ENCODE results near the gene NSMCE1. TPM values are rescaled to one million over a fixed set of nuclear protein-coding genes. Genes with fewer than 3 reads are reported as not detected.
A peak's percentile ranks its signal among the peaks of the same experiment; 100 is the strongest.

The NSMCE1 gene
- total RNA-seq, 1 donor from 2014 or later = 61.0 TPM

DNA sequence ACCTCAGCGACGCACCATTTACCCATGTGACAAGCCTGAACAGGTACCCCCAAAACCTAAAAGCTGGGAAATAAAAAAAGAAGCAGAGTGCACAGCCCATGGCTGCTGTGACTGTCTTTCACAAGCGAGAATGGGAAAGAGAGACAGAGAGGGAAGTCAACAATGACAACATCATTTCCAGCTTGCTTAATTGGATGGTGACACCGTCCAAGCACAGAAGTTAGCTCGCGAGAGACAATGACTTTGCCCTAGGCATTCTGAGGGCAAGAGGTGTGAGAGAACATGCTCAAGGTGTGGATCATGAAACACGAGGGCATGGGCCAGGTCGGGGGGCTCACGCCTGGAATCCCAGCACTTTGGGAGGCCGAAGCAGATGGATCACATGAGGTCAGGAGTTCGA lies 19.3 kb upstream of the NSMCE1 start:
- peaks cover 4% of the 10 kb centered on the region for H3K9me3 Mint-ChIP-seq
- H3K4me3 Mint-ChIP-seq = no peak overlapping the region
- intact Hi-C loops (cut with micrococcal nuclease) = loop anchor here (2.0 kb wide), 1 partner anchor 13 kb away; no protein-coding TSS in a partner anchor
- H3K4me1 Mint-ChIP-seq = peaks cover 50% of the 10 kb centered on the region
- TF ChIP-seq, protein P1, sequence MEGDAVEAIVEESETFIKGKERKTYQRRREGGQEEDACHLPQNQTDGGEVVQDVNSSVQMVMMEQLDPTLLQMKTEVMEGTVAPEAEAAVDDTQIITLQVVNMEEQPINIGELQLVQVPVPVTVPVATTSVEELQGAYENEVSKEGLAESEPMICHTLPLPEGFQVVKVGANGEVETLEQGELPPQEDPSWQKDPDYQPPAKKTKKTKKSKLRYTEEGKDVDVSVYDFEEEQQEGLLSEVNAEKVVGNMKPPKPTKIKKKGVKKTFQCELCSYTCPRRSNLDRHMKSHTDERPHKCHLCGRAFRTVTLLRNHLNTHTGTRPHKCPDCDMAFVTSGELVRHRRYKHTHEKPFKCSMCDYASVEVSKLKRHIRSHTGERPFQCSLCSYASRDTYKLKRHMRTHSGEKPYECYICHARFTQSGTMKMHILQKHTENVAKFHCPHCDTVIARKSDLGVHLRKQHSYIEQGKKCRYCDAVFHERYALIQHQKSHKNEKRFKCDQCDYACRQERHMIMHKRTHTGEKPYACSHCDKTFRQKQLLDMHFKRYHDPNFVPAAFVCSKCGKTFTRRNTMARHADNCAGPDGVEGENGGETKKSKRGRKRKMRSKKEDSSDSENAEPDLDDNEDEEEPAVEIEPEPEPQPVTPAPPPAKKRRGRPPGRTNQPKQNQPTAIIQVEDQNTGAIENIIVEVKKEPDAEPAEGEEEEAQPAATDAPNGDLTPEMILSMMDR (IDR thresholded peaks at IDR 0.05) = no peak
- H3K27me3 Mint-ChIP-seq = no peaks in the 10 kb centered on the region
- H3K36me3 Mint-ChIP-seq (ENCODE audit: low read depth) = no peaks in the 10 kb centered on the region
- ChIA-PET CTCF (no interaction called here), POLR2A (interaction anchor here (0.5 kb wide), 1 partner anchor 40 kb away, joined by 3 read pairs; no protein-coding TSS in a partner anchor)
- no peak for DNase-seq
- ATAC-seq (ENCODE audit: low read depth) = no peak
- H3K27ac Mint-ChIP-seq = no peak overlapping the region

DNA sequence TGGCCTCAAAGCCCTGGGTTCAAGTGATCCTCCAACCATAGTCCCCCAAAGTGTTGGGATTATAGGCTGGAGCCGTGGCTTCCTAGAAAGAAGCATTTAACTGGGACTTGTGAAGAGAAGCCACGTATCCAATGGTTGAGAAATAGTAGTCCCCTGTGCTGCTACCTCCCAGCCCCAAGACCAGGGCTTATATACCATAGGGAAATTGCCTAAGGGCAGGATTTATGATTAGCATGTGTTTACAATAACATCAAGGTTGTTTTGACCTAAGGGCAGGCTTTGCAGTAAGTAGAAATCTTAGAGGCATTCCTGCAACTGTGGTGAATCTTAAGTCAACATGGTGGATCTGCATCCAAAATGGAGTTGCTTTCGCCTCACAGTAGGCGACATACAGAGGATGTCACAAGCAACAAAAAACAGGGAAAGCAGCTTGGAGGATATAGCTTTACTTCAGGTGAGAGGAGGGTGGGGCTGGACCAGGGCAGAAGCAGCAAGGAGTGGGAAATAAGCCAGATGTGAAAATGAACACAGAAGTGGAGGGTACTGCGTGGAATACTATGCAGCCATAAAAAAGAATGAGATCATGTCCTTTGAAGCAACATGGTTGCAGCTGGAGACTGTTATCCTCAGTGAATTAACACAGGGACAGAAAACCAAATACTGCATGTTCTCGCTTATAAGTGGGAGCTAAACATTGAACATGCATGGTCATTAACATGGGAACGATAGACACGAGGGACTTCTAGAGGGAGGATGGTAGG lies 18.7 kb upstream of the NSMCE1 start:
- no peak for ATAC-seq (ENCODE audit: low read depth)
- peaks cover 4% of the 10 kb centered on the region for H3K9me3 Mint-ChIP-seq
- TF ChIP-seq, protein P1 (IDR thresholded peaks at IDR 0.05) = no peak
- H3K27me3 Mint-ChIP-seq = no peaks in the 10 kb centered on the region
- peaks cover 53% of the 10 kb centered on the region for H3K4me1 Mint-ChIP-seq
- CTCF ChIA-PET = no interaction called here
- H3K27ac Mint-ChIP-seq = peak overlapping the region; percentile 32
- H3K36me3 Mint-ChIP-seq (ENCODE audit: low read depth) = no peaks in the 10 kb centered on the region
- no peak overlapping the region for H3K4me3 Mint-ChIP-seq
- POLR2A ChIA-PET = interaction anchor here (0.5 to 1.4 kb wide), 2 partner anchors 11 to 39 kb away, joined by 3 read pairs; no protein-coding TSS in a partner anchor
- intact Hi-C loops (cut with micrococcal nuclease) = loop anchor here (2.0 kb wide), 1 partner anchor 14 kb away; no protein-coding TSS in a partner anchor
- DNase-seq = no peak

DNA sequence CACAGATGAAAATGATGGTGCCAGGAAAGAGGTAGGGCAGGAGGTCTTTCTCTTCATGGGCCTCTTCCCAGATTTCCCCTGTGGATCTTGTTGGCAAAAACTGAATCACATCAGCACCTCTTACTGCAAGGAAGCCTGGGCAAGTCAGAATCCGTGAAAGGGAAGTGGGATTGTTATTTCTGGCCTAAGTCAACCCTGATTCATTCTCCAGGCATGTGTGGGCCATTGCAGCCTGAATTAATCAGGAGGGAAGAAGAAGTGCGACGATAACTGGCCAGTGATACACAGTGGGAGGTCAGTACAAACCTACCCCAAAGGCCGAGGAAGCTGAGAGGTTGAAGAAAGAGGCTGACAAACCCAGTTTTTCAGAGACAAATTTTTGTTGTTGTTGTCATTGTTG lies 17.9 kb upstream of the NSMCE1 start:
- POLR2A ChIA-PET = interaction anchor here (0.6 to 1.6 kb wide), 4 partner anchors 10 to 1231 kb away, joined by 3 to 13 read pairs (median 4); no protein-coding TSS in a partner anchor
- TF ChIP-seq, protein P1 (IDR thresholded peaks at IDR 0.05) = no peak
- intact Hi-C loops (cut with micrococcal nuclease) = loop anchor here (2.0 kb wide), 1 partner anchor 14 kb away; no protein-coding TSS in a partner anchor
- no peak overlapping the region for H3K4me3 Mint-ChIP-seq
- no peak overlapping the region for H3K27ac Mint-ChIP-seq
- no peaks in the 10 kb centered on the region for H3K36me3 Mint-ChIP-seq (ENCODE audit: low read depth)
- H3K9me3 Mint-ChIP-seq = peaks cover 4% of the 10 kb centered on the region
- CTCF ChIA-PET = interaction anchor here (1.5 kb wide), 1 partner anchor 52 kb away, joined by 3 read pairs; no protein-coding TSS in a partner anchor
- peaks cover 57% of the 10 kb centered on the region for H3K4me1 Mint-ChIP-seq
- H3K27me3 Mint-ChIP-seq = no peaks in the 10 kb centered on the region
- no peak for ATAC-seq (ENCODE audit: low read depth)
- no peak for DNase-seq

DNA sequence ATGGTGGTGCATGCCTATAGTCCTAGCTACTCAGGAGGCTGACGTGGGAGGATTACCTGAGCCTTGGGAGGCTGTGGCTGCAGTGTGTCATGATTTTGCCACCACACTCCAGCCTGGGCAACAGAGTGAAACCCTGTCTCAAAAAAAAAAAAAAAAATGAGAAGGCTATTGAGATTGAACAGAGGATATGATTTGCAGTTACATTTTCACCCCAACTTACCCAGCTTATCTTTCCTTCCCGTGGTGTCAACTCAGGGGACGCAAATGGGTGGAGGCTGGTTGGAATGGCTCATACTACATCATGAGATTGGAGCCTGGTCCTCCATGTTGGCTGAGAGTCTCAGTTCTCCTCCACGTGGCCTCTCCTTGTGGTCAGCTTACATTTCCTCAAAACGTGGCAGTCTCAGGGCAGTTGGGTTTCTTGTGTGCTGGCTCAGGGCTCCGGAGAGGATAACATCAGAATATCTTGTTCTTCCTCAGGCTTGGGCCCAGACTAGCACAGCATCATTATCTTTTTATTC lies 17.2 kb upstream of the NSMCE1 start:
- H3K36me3 Mint-ChIP-seq (ENCODE audit: low read depth) = no peaks in the 10 kb centered on the region
- H3K27ac Mint-ChIP-seq = peak overlapping the region; percentile 69
- H3K27me3 Mint-ChIP-seq = no peaks in the 10 kb centered on the region
- H3K4me1 Mint-ChIP-seq = peaks cover 58% of the 10 kb centered on the region
- peaks cover 4% of the 10 kb centered on the region for H3K9me3 Mint-ChIP-seq
- POLR2A ChIA-PET = interaction anchor here (0.5 to 1.8 kb wide), 8 partner anchors 10 to 100 kb away, joined by 3 to 13 read pairs (median 4); no protein-coding TSS in a partner anchor
- DNase-seq (no peak), ATAC-seq (ENCODE audit: low read depth) (peak; percentile 33)
- no peak overlapping the region for H3K4me3 Mint-ChIP-seq
- TF ChIP-seq, protein P1 (IDR thresholded peaks at IDR 0.05) = no peak
- CTCF ChIA-PET = interaction anchor here (1.5 kb wide), 1 partner anchor 51 kb away, joined by 3 read pairs; no protein-coding TSS in a partner anchor
- intact Hi-C loops (cut with micrococcal nuclease) = loop anchor here (2.0 kb wide), 1 partner anchor 15 kb away; no protein-coding TSS in a partner anchor
